ENCODE results near the gene PMM1.

GRCh38 chr22:41551877-41552582 is 37.6 kb downstream of the PMM1 start:
- TF ChIP-seq CTCF (conservative IDR thresholded peaks at IDR 0.05; ENCODE audit: low read depth, low read length) (no peak), EZH2 (IDR thresholded peaks at IDR 0.05; ENCODE audit: borderline replicate concordance, low read depth, low read length, poor library complexity, severe bottlenecking) (no peak)
